ENCODE results near the gene HIBADH.

The HIBADH gene

DNA sequence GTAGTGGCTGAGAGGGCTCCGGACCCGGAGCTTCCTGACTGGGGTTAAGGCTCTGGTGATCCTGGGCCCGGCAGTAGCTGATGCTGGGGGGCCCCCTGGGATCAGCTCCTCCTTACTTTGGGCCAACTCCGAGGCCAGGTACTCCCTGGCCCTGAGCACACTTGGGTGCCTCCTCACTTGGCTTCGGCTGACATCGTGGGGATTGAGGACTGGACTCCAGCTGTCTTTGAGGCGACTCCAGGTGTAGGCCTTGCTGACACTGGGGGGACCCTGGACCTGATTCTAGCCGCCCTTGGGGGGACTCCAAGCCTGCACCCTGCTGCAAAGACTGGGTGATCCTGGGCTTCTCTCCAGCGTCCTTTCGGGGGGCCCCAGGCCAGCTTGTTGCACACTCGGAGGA, 170.5 kb downstream of the HIBADH start:
- TF ChIP-seq, protein P1, sequence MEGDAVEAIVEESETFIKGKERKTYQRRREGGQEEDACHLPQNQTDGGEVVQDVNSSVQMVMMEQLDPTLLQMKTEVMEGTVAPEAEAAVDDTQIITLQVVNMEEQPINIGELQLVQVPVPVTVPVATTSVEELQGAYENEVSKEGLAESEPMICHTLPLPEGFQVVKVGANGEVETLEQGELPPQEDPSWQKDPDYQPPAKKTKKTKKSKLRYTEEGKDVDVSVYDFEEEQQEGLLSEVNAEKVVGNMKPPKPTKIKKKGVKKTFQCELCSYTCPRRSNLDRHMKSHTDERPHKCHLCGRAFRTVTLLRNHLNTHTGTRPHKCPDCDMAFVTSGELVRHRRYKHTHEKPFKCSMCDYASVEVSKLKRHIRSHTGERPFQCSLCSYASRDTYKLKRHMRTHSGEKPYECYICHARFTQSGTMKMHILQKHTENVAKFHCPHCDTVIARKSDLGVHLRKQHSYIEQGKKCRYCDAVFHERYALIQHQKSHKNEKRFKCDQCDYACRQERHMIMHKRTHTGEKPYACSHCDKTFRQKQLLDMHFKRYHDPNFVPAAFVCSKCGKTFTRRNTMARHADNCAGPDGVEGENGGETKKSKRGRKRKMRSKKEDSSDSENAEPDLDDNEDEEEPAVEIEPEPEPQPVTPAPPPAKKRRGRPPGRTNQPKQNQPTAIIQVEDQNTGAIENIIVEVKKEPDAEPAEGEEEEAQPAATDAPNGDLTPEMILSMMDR (IDR thresholded peaks at IDR 0.05; ENCODE audit: low read length, missing control alignments), result no peak
- H3K4me3 ChIP-seq (replicated peaks; ENCODE audit: low read depth, low read length), result no peak overlapping the region
- DNase-seq (ENCODE audit: low read depth), result no peak

DNA sequence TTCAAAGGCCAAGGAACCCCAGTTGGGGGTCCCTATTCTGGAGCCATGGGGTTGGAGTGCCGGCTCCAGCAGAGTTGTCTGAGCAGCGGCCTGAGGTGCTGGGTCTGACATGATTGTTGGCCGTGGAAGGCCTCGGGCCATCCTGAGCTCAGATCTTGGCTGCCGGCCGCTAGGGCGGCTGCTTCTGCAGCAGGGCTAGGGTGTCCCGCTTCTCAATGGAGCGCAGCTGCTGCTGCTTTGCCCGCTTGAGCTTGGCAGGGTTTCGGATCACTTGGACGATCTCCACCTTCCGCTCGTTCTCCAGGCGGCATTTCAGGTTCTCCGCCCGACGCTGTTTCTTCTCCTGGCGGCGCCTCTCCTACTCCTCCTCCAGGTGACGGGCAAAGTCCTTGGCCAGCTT, 171.1 kb downstream of the HIBADH start:
- DNase-seq (ENCODE audit: low read depth), result no peak
- no peak overlapping the region for H3K4me3 ChIP-seq (replicated peaks; ENCODE audit: low read depth, low read length)
- TF ChIP-seq, protein P1 (IDR thresholded peaks at IDR 0.05; ENCODE audit: low read length, missing control alignments), result no peak

DNA sequence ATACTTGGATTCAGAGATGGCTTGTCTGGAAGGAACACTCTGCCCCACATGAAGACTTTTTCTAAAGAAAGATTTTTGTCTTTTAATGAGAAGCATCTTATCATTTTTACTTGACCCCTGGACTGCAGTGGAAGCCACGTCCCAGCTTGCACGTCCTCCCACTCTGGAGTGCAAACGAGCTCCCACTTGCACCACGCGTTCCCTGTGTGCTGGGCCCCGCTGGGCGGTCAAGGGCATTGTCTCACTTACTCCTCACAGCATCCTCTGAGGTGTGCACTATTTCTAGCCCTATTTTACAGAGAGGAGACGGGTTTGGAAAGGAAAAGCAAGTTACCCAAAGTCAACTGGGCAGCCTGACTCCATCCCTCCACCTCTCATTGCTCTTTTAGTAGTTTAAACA, 175.2 kb downstream of the HIBADH start:
- TF ChIP-seq, protein P1 (IDR thresholded peaks at IDR 0.05; ENCODE audit: low read length, missing control alignments), result no peak
- H3K4me3 ChIP-seq (replicated peaks; ENCODE audit: low read depth, low read length), result no peak overlapping the region
- no peak for DNase-seq (ENCODE audit: low read depth)

DNA sequence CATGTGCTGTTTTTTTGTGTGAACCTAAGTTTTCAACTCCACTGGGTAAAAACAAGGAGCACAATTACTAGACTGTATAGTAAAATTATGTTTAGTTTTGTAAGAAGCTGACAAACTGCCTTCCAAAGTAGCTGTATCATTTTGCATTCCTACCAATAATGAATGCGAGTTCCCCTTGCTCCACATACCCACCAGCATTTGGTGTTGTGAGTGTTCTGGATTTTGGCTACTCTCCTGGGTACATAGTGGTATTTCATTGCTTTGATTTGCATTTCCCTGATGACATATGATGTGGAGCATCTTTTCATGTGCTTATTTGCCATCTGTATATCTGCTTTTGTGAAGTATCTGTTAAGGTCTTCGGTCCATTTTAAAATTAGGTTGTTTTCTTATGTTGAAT, 178.2 kb downstream of the HIBADH start:
- TF ChIP-seq, protein P1 (IDR thresholded peaks at IDR 0.05; ENCODE audit: low read length, missing control alignments), result no peak
- no peak for DNase-seq (ENCODE audit: low read depth)
- H3K4me3 ChIP-seq (replicated peaks; ENCODE audit: low read depth, low read length), result no peak overlapping the region

DNA sequence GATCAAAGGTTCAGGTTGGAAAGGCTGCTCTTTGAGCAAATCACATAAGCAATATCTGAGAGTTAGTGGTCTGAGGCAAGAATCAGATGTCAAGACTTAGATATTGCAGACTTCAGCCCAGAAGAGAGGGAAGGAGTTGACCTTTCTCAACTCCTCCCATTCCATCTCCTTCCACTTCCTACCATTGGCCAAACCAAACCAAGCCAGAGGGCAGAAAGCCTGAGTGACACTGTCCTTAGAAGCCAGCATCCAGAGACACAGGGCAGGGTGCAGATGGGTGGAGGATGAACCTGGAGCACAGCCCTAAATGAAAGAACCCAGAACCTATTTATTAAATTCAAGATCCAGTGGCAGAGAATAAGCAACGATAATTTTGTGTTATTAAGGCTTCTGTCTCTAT, 180.5 kb downstream of the HIBADH start:
- TF ChIP-seq, protein P1 (IDR thresholded peaks at IDR 0.05; ENCODE audit: low read length, missing control alignments), result no peak
- no peak overlapping the region for H3K4me3 ChIP-seq (replicated peaks; ENCODE audit: low read depth, low read length)
- no peak for DNase-seq (ENCODE audit: low read depth)

DNA sequence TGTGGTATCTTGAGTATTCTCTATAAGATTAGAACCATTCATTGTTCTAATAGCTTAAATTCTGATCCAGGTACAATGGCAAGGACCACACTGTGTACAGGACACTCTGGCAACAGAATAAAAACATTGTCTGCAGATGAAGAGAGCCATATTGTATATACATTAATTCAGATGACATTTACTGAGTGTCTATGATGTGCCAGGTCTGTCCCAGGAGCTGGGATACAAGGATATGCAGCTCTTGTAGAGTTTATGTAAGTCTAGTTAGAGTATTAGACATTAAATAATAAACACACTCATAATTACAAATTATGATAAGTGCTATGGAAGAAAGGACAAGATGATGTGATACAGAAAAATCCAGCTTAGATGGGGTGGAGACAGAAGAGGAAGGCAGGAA, 184.1 kb downstream of the HIBADH start:
- TF ChIP-seq, protein P1 (IDR thresholded peaks at IDR 0.05; ENCODE audit: low read length, missing control alignments), result no peak
- no peak for DNase-seq (ENCODE audit: low read depth)
- no peak overlapping the region for H3K4me3 ChIP-seq (replicated peaks; ENCODE audit: low read depth, low read length)

DNA sequence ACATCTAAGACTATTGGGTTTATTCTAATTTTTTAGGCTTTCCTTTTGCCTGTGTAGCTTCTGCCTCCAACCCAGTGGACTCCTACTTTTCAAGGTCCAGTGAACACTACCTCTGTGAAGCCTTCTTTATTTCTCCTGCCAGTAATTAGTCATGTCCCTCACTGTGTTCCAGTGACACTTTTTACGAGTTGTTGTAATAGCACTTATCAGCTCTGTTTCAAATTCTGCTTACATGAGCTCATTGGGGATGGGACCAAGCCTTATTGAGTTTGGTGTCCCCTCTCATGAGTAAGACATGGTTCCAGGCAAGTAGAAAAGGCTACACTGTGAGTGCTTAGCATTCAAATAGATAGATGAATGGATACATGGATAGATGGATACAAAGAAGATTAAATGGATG, 184.6 kb downstream of the HIBADH start:
- TF ChIP-seq, protein P1 (IDR thresholded peaks at IDR 0.05; ENCODE audit: low read length, missing control alignments), result no peak
- H3K4me3 ChIP-seq (replicated peaks; ENCODE audit: low read depth, low read length), result no peak overlapping the region
- DNase-seq (ENCODE audit: low read depth), result no peak
